Measurements from ENCODE around the gene CPED1. TPM values are rescaled to one million over a fixed set of nuclear protein-coding genes. Genes with fewer than 3 reads are reported as not detected.
"Not testable (repeated sequence)": the region's sequence is repeated elsewhere in the genome, so short reads cannot be mapped to it uniquely, and the experiment has no call there.

Gene CPED1
- total and polyA plus RNA-seq, 7 experiments from 2014 or later: 0.10 to 4.5 (median 0.40) TPM; not detected in 2

GRCh38 chr7:121286742-121287734, 298.5 kb downstream of the CPED1 start:
- ATAC-seq: no peak
- no peak for DNase-seq
- ChIA-PET CTCF (no interaction called here), POLR2A (no interaction called here)
- H3K27ac Mint-ChIP-seq: no peak overlapping the region
- no peaks in the 10 kb centered on the region for H3K27me3 ChIP-seq (ENCODE audit: control insufficient read depth in 2 of 2, insufficient read depth in 2 of 2, low read length in 2 of 2)
- peaks cover 8 to 36% (median 12%) of the 10 kb centered on the region in 11 donors for H3K9me3 Mint-ChIP-seq
- no peaks in the 10 kb centered on the region for H3K4me1 Mint-ChIP-seq
- no peaks in the 10 kb centered on the region for H3K4me1 ChIP-seq (ENCODE audit: control insufficient read depth in 2 of 2, insufficient read depth in 2 of 2, low read length in 2 of 2)
- no peak overlapping the region for H3K27ac ChIP-seq (ENCODE audit: low read depth, low read length)
- no peaks in the 10 kb centered on the region for H3K9me3 ChIP-seq (ENCODE audit: control insufficient read depth in 2 of 3, low read length in 3 of 3)
- no peaks in the 10 kb centered on the region for H3K36me3 ChIP-seq (ENCODE audit: control insufficient read depth in 2 of 3, insufficient read depth in 3 of 3, low read length in 3 of 3)
- no peak overlapping the region for H3K4me3 Mint-ChIP-seq
- peaks cover 0 to 7% (median 0%) of the 10 kb centered on the region in 5 donors for H3K36me3 Mint-ChIP-seq
- peaks cover 0 to 6% (median 2%) of the 10 kb centered on the region in 5 donors for H3K27me3 Mint-ChIP-seq
- intact Hi-C loops (cut with micrococcal nuclease): no loop called here
- H3K4me3 ChIP-seq (ENCODE audit: low read length): no peak overlapping the region

- H3K27ac ChIP-seq (ENCODE audit: low read depth, low read length): no peak overlapping the region
- no peak overlapping the region for H3K4me3 ChIP-seq (ENCODE audit: low read length)
- H3K4me3 Mint-ChIP-seq: no peak overlapping the region
- H3K9me3 ChIP-seq (ENCODE audit: control insufficient read depth in 2 of 3, low read length in 3 of 3): no peaks in the 10 kb centered on the region
- CTCF ChIA-PET: no interaction called here
- ATAC-seq (no peak), DNase-seq (no peak)
- POLR2A ChIA-PET: no interaction called here
- H3K27me3 Mint-ChIP-seq: peaks cover 0 to 16% (median 5%) of the 10 kb centered on the region in 5 donors
- intact Hi-C loops (cut with micrococcal nuclease): no loop called here
- no peaks in the 10 kb centered on the region for H3K36me3 ChIP-seq (ENCODE audit: control insufficient read depth in 2 of 3, insufficient read depth in 3 of 3, low read length in 3 of 3)
- H3K27me3 ChIP-seq (ENCODE audit: control insufficient read depth in 2 of 2, insufficient read depth in 2 of 2, low read length in 2 of 2): no peaks in the 10 kb centered on the region
- H3K4me1 Mint-ChIP-seq: no peaks in the 10 kb centered on the region
- H3K9me3 Mint-ChIP-seq: peaks cover 9 to 35% (median 15%) of the 10 kb centered on the region in 11 donors
- peaks cover 0 to 9% (median 0%) of the 10 kb centered on the region in 5 donors for H3K36me3 Mint-ChIP-seq
- no peak overlapping the region for H3K27ac Mint-ChIP-seq
- no peaks in the 10 kb centered on the region for H3K4me1 ChIP-seq (ENCODE audit: control insufficient read depth in 2 of 2, insufficient read depth in 2 of 2, low read length in 2 of 2)
Measured at GRCh38 chr7:121288894-121289293, 300.4 kb downstream of the CPED1 start.

GRCh38 chr7:121289930-121290329, 301.4 kb downstream of the CPED1 start:
- H3K4me1 Mint-ChIP-seq; H3K27ac ChIP-seq (ENCODE audit: low read depth, low read length); ATAC-seq; DNase-seq; H3K9me3 ChIP-seq (ENCODE audit: control insufficient read depth in 2 of 3, low read length in 3 of 3); POLR2A ChIA-PET; intact Hi-C loops (cut with micrococcal nuclease); H3K4me3 ChIP-seq (ENCODE audit: low read length); H3K36me3 Mint-ChIP-seq; H3K36me3 ChIP-seq (ENCODE audit: control insufficient read depth in 2 of 3, insufficient read depth in 3 of 3, low read length in 3 of 3); H3K27ac Mint-ChIP-seq; H3K27me3 ChIP-seq (ENCODE audit: control insufficient read depth in 2 of 2, insufficient read depth in 2 of 2, low read length in 2 of 2); H3K4me1 ChIP-seq (ENCODE audit: control insufficient read depth in 2 of 2, insufficient read depth in 2 of 2, low read length in 2 of 2); CTCF ChIA-PET; H3K4me3 Mint-ChIP-seq: not testable (repeated sequence)
- peaks cover 0 to 17% (median 5%) of the 10 kb centered on the region in 5 donors for H3K27me3 Mint-ChIP-seq
- peaks cover 7 to 26% (median 13%) of the 10 kb centered on the region in 11 donors for H3K9me3 Mint-ChIP-seq

- ATAC-seq: no peak
- ChIA-PET POLR2A (no interaction called here), CTCF (no interaction called here)
- Histone ChIP-seq H3K27ac (ENCODE audit: low read depth, low read length) (no peak overlapping the region), H3K27me3 (ENCODE audit: control insufficient read depth in 2 of 2, insufficient read depth in 2 of 2, low read length in 2 of 2) (no peaks in the 10 kb centered on the region), H3K9me3 (ENCODE audit: control insufficient read depth in 2 of 3, low read length in 3 of 3) (no peaks in the 10 kb centered on the region), H3K4me1 (ENCODE audit: control insufficient read depth in 2 of 2, insufficient read depth in 2 of 2, low read length in 2 of 2) (no peaks in the 10 kb centered on the region), H3K4me3 (ENCODE audit: low read length) (no peak overlapping the region), H3K36me3 (ENCODE audit: control insufficient read depth in 2 of 3, insufficient read depth in 3 of 3, low read length in 3 of 3) (no peaks in the 10 kb centered on the region)
- Mint-ChIP-seq H3K4me1 (no peaks in the 10 kb centered on the region), H3K9me3 (peaks cover 0 to 17% (median 6%) of the 10 kb centered on the region in 11 donors), H3K4me3 (no peak overlapping the region), H3K36me3 (peaks cover 0 to 5% (median 0%) of the 10 kb centered on the region in 5 donors), H3K27ac (no peak overlapping the region), H3K27me3 (peaks cover 2 to 17% (median 13%) of the 10 kb centered on the region in 5 donors)
- no peak for DNase-seq
- intact Hi-C loops (cut with micrococcal nuclease): no loop called here
Measured at GRCh38 chr7:121294448-121294992, 306.0 kb downstream of the CPED1 start.

- ATAC-seq (no peak), DNase-seq (no peak)
- H3K27me3 Mint-ChIP-seq: peaks cover 6 to 31% (median 16%) of the 10 kb centered on the region in 5 donors
- H3K9me3 Mint-ChIP-seq: peaks cover 0 to 7% (median 0%) of the 10 kb centered on the region in 11 donors
- Histone ChIP-seq H3K4me3 (ENCODE audit: low read length) (no peak overlapping the region), H3K36me3 (ENCODE audit: control insufficient read depth in 2 of 3, insufficient read depth in 3 of 3, low read length in 3 of 3) (no peaks in the 10 kb centered on the region), H3K27ac (ENCODE audit: low read depth, low read length) (no peak overlapping the region), H3K27me3 (ENCODE audit: control insufficient read depth in 2 of 2, insufficient read depth in 2 of 2, low read length in 2 of 2) (no peaks in the 10 kb centered on the region), H3K9me3 (ENCODE audit: control insufficient read depth in 2 of 3, low read length in 3 of 3) (no peaks in the 10 kb centered on the region), H3K4me1 (ENCODE audit: control insufficient read depth in 2 of 2, insufficient read depth in 2 of 2, low read length in 2 of 2) (no peaks in the 10 kb centered on the region)
- intact Hi-C loops (cut with micrococcal nuclease): no loop called here
- ChIA-PET POLR2A (no interaction called here), CTCF (interaction anchor here (0.7 kb wide), 1 partner anchor 204 kb away, joined by 3 read pairs; no protein-coding TSS in a partner anchor)
- H3K4me1 Mint-ChIP-seq: no peaks in the 10 kb centered on the region
- H3K4me3 Mint-ChIP-seq: no peak overlapping the region
- peaks cover 0 to 5% (median 0%) of the 10 kb centered on the region in 5 donors for H3K36me3 Mint-ChIP-seq
- no peak overlapping the region for H3K27ac Mint-ChIP-seq
Measured at GRCh38 chr7:121297843-121298242, 309.3 kb downstream of the CPED1 start.

- Mint-ChIP-seq H3K9me3 (peaks cover 0 to 4% (median 0%) of the 10 kb centered on the region in 11 donors), H3K36me3 (peaks cover 0 to 3% (median 0%) of the 10 kb centered on the region in 5 donors), H3K4me3 (no peak overlapping the region), H3K27me3 (peaks cover 6 to 24% (median 18%) of the 10 kb centered on the region in 5 donors), H3K27ac (no peak overlapping the region), H3K4me1 (no peaks in the 10 kb centered on the region)
- no peak for ATAC-seq
- ChIA-PET CTCF (interaction anchor here (0.7 kb wide), 1 partner anchor 203 kb away, joined by 3 read pairs; no protein-coding TSS in a partner anchor), POLR2A (no interaction called here)
- intact Hi-C loops (cut with micrococcal nuclease): no loop called here
- Histone ChIP-seq H3K9me3 (ENCODE audit: control insufficient read depth in 2 of 3, low read length in 3 of 3) (no peaks in the 10 kb centered on the region), H3K27ac (ENCODE audit: low read depth, low read length) (no peak overlapping the region), H3K4me1 (ENCODE audit: control insufficient read depth in 2 of 2, insufficient read depth in 2 of 2, low read length in 2 of 2) (no peaks in the 10 kb centered on the region), H3K4me3 (ENCODE audit: low read length) (no peak overlapping the region), H3K36me3 (ENCODE audit: control insufficient read depth in 2 of 3, insufficient read depth in 3 of 3, low read length in 3 of 3) (no peaks in the 10 kb centered on the region), H3K27me3 (ENCODE audit: control insufficient read depth in 2 of 2, insufficient read depth in 2 of 2, low read length in 2 of 2) (no peaks in the 10 kb centered on the region)
- no peak for DNase-seq
Measured at GRCh38 chr7:121298831-121299239, 310.3 kb downstream of the CPED1 start.
